Dermis blood vessel endothelial cell (primary cell): ENCODE measurements around the gene TAOK3. TPM values are rescaled to one million over a fixed set of nuclear protein-coding genes. Genes with fewer than 3 reads are reported as not detected.

Experiments
- DNase-seq: peaks from one replicate; pipeline ENCODE4 v3.0.0; 2010
- total RNA-seq: library from RNA; depleted of rRNA; stranded (reverse); fragments of >200 nt; gene quantifications from 2 replicates; pipeline ENCODE4 v1.2.3, GENCODE V29; 2014

Gene TAOK3
- total RNA-seq, 1 donor from 2014 or later: 27.2 TPM

DNA sequence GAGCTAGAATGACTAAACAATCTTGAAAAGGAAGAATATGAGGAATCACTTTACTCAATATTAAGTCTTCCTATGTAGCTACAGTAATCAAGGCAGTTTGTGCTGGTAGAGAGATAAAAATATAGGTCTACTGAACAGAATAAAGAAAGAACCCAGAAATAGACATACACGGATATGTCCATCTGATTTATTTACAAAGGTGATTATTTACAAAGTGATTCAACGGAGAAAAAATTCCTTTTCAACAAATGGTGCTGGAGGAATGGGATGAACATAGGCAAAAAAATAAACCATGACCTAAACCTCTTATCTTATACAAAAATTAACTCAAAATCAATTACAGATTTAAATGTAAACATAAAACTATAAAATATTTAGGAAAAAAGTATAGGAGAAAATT is 36.6 kb downstream of the TAOK3 start:
- DNase-seq: no peak

DNA sequence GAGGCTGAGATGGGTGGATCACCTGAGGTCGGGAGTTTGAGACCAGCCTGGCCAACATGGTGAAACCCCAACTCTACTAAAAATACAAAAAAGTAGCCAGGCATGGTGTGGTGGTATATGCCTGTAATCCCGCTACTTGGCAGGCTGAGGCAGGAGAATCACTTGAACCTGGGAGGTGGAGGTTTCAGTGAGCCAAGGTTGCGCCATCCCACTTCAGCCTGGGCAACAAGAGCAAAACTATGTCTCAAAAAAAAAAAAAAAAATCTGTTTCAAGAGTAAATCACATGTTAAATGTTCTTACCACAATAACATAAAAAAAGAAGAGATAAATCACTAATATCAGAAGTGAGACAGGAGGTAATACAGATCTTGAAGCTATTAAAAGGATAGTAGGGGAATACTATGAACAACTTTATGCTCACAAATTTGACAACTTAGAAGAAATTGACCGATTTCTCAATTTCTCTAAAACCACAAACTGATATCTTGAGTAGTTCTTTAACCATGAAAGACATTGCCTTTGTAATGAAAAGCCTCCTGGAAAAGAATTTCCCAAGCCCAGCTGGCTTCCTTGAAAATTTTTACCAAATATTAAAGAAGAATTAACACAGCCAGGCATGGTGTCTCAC is 37.7 kb downstream of the TAOK3 start:
- no peak for DNase-seq

DNA sequence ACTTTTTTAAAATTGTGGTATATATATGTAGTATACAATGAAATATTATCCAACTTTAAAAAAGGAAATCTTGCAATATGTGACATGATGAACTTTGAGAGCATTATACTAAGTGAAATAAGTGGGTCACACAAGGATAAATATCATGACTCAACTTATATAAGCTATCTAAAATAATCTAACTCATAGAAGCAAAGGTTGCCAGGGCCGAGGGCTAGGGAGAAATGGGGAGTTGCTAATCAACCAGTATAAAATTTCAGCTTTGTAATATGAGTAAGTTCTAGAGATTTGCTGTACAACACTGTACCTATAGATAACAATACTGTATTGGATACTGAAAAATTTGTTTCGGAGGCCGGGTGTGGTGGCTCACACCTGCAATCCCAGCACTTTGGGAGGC is 38.5 kb downstream of the TAOK3 start:
- no peak for DNase-seq

DNA sequence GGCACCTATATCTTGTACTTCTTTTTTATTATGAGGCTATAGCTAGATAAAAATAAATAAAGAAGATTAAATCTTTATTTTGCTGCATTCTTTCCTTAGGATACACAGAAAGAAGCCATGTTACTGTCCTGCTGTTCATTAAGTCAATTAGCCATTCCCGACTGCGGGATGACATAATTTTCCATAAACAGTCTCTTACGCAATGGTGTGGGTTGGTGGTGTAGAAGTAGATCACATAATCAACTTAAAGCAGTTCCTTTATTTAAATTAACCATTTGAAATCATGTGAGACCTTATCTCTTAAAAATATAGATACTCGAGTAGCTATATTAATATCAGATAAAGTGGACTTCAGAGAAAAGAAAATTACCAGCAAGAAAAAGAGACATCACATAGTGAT is 40.2 kb downstream of the TAOK3 start:
- DNase-seq: no peak

DNA sequence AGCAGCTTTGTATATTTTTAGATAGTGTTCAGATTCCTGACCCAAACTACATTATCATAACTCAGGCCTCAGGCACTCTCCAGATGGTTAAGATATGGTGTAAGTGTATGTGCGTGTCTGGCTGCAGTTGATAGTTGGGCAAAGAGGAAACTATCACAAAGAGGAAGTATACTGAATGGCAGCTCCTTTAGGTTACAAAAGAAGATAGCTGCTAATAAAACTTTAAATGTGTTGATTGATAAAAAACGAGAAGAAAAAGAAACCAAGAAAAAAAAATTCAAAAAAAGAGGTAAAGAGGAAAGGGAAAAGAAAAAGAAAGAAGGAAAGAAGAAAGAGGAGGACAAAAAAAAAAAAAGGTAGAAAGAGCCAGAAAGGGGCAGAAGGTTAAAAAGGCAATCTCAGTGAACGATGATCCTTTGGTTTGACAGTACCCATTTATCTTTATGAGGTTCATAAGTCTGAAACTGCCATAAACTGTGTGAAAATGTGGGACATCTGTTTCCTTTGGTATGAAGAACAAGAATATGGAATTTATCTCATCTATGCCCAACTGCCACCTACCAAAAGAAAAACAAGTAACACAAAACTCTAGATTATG is 42.2 kb downstream of the TAOK3 start:
- DNase-seq: peak; percentile 79

DNA sequence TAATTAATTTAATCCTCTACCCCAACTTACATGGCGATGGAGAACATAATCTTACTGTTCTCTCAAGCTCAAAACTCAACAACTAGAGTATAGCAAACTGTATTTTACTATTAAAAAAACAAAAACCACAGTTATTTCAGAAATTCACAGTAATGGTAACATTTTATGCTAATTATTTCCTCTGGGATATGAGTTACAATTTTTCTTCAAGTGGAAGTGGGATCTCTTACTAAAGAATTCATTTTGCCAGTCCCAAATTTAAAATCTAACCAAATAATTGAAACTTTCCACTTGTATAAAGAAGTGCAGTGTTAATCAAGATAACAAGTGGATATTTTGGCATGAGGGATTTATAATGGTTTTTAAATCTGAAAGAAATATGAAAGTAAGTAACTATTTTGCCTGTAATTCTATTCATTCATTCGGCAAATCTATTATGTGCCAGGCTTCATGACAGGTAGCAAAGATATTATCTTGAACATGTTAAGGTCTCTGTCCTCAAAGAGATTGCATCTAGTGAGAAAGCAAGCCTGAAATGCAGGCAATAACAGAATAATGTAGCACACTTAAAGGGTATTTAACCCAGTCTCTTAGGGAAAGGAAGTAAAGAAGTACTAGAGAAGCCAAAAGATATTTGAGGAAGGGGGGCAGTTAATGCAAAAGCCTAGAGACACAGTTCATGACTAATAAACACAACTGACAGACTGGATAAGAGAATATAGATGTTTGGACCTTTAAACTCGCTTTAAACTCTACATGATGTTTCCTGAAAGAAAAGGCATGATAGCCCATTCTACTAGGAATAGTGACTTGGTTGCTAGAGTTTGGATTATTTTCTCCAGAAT is 44.0 kb downstream of the TAOK3 start:
- DNase-seq: no peak

DNA sequence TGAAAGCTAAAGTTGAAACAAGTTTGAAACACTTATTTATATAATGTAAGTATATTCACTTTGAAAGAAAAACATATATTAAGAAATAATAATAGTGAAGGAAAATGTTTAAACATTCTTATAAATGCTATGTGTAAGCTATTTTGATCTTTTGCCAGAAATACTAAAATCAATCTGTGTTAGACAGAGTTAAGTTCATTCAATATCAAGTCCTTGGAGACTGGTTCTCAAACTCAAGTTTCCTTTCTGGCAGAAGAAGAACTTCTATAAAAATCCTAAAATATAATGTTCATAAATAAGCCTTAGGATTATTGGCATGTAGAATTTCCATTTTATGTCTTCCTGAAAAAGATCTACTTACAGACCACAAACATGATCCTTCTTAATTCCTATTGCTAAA is 45.3 kb downstream of the TAOK3 start:
- DNase-seq: no peak

DNA sequence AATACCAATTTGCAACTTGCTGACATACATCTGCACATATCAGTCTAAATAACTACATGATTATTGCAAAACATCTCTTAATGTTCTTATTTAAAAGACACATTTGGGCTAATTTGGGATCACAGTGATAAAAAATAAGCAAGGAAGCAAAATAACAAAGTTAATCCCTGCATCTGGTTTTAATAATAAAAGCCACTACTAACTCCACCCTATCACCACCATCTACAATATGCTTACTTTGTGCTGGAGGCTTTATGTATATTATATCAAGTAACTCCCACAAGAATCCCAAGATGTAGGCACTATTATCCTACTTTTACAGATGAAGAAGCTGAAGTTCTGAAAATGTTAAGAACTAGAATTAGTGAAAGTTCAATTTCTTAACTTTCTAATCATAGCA is 45.7 kb downstream of the TAOK3 start:
- no peak for DNase-seq

DNA sequence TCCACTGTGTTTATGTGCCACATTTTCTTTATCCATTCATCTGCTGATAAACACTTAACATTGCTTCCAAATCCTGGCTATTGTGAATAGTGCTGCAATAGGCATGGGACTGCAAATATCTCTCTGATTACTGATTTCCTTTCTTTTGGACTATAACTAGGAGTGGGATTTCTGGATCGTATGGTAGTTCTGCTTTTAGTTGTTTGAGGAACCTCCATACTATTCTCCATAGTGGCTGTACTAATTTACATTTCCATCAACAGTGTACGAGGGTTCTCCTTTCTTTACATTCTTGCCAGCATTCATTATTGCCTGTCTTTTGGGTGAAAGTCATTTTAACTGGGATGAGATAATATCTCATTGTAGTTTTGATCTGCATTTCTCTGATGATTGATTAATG is 47.6 kb downstream of the TAOK3 start:
- DNase-seq: no peak

DNA sequence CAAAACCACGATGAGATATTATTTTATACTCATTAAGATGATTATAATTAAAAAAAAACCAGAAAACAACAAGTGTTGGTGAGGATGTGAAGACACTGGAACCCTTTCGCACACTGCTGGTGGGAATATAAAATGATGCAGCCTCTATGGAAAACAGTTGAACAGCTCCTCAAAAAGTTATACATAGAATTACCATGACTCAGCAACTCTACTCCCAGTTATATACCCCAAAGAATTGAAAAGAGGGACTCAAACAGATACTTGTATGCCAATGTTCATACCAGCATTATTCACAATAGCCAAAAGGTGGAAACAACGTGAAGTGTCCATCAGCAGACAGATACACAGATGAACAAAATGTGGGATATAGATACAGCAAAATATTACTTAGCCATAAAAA is 53.1 kb downstream of the TAOK3 start:
- DNase-seq: no peak

DNA sequence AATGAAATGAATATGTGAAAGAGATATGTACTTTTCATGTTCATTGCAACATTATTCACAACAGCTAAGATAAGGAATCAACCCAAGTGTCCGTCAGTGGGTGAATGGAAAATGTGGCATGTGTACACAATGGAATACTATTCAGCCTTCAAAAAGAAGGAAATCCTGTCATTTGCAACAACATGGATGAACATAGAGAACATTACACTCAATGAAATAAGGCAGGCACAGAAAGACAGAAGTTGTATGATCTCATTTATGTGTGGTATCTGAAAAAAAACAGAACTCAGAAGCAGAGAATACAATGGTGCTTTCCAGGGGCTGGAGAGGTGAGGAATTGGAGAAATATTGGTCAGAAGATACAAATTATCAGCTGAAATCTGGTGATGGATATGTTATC is 54.0 kb downstream of the TAOK3 start:
- DNase-seq: no peak

DNA sequence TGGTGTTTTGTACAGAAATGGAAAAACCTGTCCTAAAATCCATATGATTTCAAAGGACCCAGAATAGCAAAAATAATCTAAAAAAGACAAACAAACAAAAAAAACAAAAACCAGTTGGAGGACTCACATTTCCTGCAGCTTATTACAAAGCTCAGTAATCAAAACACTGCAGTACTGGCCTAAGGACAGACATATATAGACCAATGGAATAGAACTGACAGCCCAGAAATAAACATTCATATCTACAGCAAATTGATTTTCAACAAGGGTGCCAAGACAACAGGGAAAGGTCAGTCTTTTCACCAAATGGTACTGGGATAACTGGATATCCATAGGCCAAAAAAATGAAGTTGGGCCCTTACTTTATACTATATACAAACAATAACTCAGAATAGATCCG is 55.0 kb downstream of the TAOK3 start:
- no peak for DNase-seq

DNA sequence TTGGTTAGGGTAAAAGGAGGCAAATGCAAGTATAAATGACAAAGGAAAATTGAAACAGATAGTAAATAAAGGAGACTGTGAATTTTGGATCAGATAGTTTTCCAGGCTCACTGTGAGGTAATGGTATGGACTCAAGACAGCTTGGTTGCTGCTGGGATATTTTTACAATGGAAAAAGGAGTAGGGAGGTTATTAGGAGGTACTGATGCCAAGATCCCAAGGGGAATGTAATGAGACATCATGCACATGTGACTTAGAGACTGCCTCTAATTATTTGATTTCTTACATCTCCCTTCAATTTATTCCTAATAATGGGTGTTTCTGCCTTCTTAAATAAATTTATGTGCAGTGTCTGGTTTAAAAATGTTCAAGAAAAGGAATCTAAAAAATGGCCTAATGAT is 56.9 kb downstream of the TAOK3 start:
- DNase-seq: no peak

DNA sequence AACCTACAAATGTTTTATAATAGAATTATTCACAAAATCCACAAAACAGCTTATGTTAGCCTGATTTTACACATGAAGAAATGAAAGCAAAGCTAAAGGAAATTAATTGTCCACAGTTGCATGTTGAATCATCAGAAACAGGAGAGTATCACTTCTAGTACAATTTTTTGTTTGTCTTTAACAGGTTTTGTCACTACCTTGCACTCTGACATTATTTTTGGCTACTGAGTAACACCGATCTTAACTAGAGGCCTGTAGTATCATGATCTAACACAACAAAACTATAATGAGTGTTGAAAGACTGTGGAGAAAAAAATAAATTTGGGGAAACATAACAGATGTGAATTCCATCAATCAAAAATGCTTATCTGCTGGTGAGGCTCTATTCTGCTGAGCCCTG is 60.1 kb downstream of the TAOK3 start:
- peak; percentile 9 for DNase-seq

DNA sequence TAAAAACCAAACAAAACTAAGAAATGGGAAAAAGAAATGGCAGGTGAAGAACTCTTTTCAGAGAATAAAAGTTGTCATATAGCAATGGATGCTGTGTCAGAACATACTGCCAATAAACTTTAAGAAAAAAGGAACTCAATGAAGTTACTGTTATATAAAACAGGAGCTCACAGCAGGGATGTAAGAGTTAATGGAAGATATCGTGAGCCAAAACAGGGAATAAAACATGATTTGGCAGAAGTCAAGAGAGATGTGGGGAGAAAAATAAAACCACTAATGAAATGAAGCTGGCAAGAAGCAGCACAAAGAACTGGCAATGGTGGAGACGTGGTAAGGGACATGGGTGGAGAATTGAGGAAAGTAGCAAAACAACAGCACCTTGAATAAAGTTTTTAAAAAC is 61.0 kb downstream of the TAOK3 start:
- DNase-seq: no peak

DNA sequence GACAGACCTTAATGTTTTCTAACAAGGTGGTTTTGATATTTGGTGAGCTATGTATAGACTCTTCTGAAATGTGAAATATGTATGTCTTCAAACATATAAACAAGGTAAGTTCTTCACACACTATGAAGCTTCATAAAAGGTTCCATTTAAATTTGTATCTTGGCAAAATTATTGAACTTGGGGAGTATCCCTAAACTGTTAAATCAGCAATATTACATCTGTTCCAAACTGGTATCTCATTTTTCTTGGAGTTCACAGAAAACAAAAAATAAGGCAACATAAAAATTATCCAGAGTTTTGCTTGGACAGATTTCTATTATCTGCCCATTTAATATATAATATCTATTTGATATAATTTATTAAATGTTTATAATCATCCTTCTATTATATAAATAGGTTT is 62.4 kb downstream of the TAOK3 start:
- DNase-seq: no peak

DNA sequence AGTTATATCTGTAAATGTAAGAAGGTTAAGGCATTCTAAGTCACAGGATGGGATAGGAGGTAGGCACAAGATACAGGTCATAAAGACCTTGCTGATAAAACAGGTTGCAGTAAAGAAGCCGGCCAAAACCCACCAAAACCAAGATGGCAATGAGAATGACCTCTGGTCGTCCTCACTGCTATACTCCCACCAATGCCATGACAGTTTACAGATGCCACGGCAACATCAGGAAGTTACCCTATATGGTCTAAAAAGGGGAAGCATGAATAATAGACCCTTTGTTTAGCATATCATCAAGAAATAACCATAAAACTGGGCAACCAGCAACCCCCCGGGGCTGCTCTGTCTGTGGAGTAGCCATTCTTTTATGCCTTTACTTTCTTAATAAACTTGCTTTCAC is 64.7 kb downstream of the TAOK3 start:
- peak; percentile 84 for DNase-seq

DNA sequence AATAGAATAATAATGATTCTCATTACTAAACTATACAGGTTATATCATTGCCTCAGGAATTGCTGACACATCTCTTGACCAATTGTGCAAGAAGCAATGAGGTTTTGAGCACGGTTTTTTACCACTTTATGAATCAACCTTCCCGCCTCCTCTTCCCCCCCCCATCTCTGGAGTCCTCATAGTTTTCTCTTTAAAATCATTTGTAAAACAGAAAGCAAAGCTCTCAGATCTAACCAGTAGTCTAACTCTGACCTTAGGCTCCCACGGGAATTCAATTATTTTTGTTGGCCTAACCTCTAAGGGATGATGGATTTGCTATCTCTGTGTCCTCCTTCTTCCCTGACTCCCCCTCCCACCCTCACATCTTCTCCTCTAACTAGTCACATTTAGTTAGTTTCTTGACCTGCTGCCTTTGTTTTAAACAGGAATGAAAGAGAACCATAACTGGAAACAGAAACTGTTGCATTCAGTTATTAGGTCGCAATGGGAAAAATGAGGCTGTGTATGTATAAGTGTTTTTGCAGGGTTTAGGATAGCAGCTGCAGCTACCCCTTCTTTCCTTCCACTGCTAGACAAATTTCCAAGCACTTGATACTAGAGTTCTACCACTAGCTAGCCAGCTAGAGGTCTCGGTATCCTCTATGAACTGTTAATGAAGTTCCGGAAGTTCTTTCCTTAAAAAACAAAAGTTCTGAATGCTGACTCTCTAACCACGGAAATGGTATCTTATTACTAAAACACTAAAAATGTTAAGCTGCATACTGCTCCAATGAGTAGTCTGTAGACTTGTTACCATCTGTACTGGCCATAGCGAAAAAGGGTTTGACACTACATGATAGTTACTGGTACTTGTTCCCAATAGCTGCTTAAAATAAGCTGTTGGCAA is 65.4 kb downstream of the TAOK3 start:
- peak; percentile 73 for DNase-seq

DNA sequence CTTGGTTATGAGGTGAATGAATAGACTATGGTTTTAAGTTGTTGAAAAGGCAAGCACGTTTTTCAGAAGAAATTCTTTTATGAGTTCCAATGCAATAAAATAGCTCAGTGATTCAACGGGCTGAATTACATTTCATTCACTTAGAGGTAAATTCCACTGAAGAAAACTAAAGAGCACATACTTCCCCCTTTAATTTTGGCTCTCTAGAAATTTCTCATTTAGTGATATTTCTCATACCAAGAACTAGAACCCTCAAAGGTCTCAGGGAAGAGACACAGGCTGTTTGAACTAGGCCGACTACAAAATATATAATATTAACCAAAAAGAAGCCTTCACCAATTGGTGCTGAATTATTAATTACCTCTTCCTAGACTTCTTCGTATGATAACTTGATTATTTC is 68.6 kb downstream of the TAOK3 start:
- DNase-seq: no peak

DNA sequence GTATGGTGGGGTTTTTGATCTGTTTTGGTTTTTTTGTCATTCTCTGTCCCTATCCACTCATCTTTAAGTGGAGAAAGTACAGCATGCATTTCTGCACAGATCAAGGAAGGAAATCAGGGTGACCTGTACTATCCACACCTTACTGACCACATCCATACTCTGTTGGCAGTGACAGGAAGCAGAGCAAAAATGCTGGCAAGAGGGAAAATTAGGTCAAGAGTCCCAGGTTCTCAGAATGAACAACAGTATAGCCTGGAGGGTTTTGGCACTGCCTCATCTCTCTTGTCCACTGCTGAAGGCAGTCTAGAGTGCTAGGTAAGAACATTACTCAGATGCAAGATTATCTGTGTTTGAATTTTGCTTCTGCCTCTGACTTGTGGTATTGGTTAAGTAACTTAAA is 70.7 kb downstream of the TAOK3 start:
- DNase-seq: peak; percentile 36

DNA sequence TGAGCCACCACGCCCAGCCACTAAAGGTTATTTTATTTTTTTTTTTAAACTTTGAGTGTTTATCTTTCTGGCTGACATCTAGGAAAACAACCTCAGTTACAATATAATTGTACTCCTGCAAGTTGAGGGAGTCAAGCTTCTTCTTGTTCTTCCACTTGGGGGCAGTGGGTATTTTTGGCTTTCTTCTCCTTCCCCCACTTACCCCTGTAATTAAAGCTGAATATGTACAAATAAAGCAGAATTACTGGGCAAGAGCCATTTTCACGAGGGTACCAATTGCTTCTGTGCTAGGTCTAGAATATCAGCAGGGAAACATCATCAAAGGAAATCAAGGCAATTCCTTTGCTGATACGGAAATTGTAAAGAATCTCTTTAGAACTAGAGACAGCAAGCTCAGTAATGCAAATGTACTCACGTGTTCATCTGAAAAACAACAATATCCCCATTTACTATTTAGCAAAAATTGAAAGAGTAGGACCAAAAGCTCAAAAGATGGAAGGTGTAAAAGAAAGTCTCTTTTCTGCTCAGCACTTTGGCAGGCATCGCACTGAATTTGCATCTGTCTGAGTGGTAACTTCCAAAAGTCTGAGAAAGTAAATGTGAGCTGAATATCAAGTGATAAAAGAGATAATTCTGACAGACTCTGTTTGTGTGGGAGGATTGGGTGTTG is 72.8 kb downstream of the TAOK3 start:
- DNase-seq: no peak

DNA sequence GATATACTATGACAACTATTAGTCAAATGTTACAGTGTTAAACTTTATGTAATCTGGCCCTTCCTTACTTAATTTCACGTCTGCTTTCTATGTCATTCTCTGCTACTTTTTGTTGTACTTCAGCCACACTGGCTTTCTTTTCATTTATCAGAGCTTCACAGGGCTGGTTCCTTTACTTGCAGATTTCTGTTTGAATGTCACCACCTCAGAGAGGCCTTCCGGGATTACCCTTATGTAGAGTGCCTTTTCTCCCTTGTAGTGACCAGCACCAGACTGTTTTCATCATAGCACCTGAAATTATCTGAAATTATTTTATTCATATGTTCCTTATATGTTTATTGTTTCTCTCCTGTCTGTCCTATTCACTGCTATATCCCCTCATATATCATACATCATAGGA is 75.4 kb downstream of the TAOK3 start:
- no peak for DNase-seq

DNA sequence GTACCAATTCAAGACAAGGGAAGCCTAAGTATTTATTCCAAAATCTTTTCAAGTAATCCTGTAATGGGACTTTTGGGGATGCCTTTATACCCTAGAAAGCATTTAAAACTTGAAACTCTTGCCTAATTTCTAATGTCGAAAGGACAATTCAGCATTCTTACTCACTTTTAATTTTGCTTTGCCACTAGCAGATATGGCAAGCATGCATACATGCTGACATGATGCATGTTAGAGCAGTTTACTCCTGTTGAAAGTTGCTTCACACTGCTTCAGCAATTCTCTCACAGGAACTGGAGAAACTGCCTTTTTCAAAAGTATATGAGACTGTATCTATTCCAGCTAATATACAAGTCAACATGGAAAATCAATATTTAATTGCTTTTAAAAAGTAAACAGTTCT is 79.9 kb downstream of the TAOK3 start:
- no peak for DNase-seq
